WTC11 (cell line): ENCODE results near the gene RNF4. TPM values are rescaled to one million over a fixed set of nuclear protein-coding genes. Genes with fewer than 3 reads are reported as not detected.
A peak's percentile ranks its signal among the peaks of the same experiment; 100 is the strongest.

Experiments
- ATAC-seq: fragments of 200-7000 bp; cut with Tn5 transposase; 2 replicates; pipeline ENCODE4 v1.10.0; 2021; ENCODE audit warnings: mild to moderate bottlenecking, moderate library complexity
- CTCF ChIA-PET: fragments of 300-600 bp; sonication (Branson Sonifier 250); formaldehyde crosslinking; loops from one replicate; lab custom pipeline; 2021; ENCODE audit warnings: antibody characterized with exemption; lab: Charles Lee
- POLR2A ChIA-PET: fragments of 350-600 bp; sonication (Branson Sonifier 250); formaldehyde crosslinking; loops from one replicate; lab custom pipeline; 2021; ENCODE audit warnings: antibody characterized with exemption; lab: Charles Lee
- DNase-seq: peaks from one replicate; pipeline ENCODE4 v3.0.0; 2021; ENCODE audit warnings: low spot score
- H3K27ac Mint-ChIP-seq: 2 replicates; pipeline ENCODE4 v1.8.0; 2021; ENCODE audit warnings: mixed read lengths
- H3K27me3 Mint-ChIP-seq: 2 replicates; pipeline ENCODE4 v1.8.0; 2021; ENCODE audit warnings: low read depth, mild to moderate bottlenecking, moderate library complexity, mixed read lengths
- H3K36me3 Mint-ChIP-seq: 2 replicates; pipeline ENCODE4 v1.8.0; 2021; ENCODE audit warnings: mixed read lengths
- H3K4me1 Mint-ChIP-seq: 2 replicates; pipeline ENCODE4 v1.8.0; 2022; ENCODE audit warnings: mixed read lengths
- H3K4me3 Mint-ChIP-seq: 2 replicates; pipeline ENCODE4 v1.8.0; 2021; ENCODE audit warnings: mild to moderate bottlenecking, moderate library complexity, mixed read lengths
- H3K9me3 Mint-ChIP-seq: 2 replicates; pipeline ENCODE4 v1.8.0; 2021; ENCODE audit warnings: mixed read lengths
- CREM ChIP-seq: sonication (generic); formaldehyde crosslinking; IDR thresholded peaks from 2 replicates; pipeline ENCODE4 v1.8.1; 2022; ENCODE audit warnings: mild to moderate bottlenecking, missing genetic modification reagents, moderate library complexity
- FOXK1 ChIP-seq: sonication (generic); formaldehyde crosslinking; IDR thresholded peaks from 2 replicates; pipeline ENCODE4 v1.8.0; 2022; ENCODE audit warnings: mild to moderate bottlenecking, moderate library complexity, missing genetic modification reagents
- GRHL2 ChIP-seq: fragments of 250-450 bp; sonication (Bioruptor Pico); IDR thresholded peaks from 2 replicates; pipeline ENCODE4 v1.8.0; 2022; ENCODE audit warnings: mild to moderate bottlenecking, moderate library complexity; ENCODE audit not compliant: insufficient replicate concordance, severe bottlenecking
- GTF2I ChIP-seq: fragments of 250-450 bp; sonication (Bioruptor Pico); conservative IDR thresholded peaks from 2 replicates; pipeline ENCODE4 v1.4.0; 2021; ENCODE audit warnings: mild to moderate bottlenecking
- HMGXB4 ChIP-seq: sonication (generic); formaldehyde crosslinking; IDR thresholded peaks from 2 replicates; pipeline ENCODE4 v1.8.1; 2023; ENCODE audit warnings: mild to moderate bottlenecking, moderate library complexity, missing genetic modification reagents
- IRF2 ChIP-seq: sonication (generic); formaldehyde crosslinking; IDR thresholded peaks from 2 replicates; pipeline ENCODE4 v1.8.0; 2022; ENCODE audit warnings: low read depth, missing genetic modification reagents, borderline replicate concordance
- NFATC4 ChIP-seq: fragments of 250-450 bp; sonication (Bioruptor Pico); IDR thresholded peaks from 2 replicates; pipeline ENCODE4 v1.9.0; 2021; ENCODE audit warnings: mild to moderate bottlenecking
- TEAD1 ChIP-seq: sonication (generic); formaldehyde crosslinking; IDR thresholded peaks from 2 replicates; pipeline ENCODE4 v1.8.0; 2022; ENCODE audit warnings: mild to moderate bottlenecking, missing genetic modification reagents
- ZNF219 ChIP-seq: sonication (generic); formaldehyde crosslinking; IDR thresholded peaks from 2 replicates; pipeline ENCODE4 v1.8.0; 2023; ENCODE audit warnings: missing genetic modification reagents, mild to moderate bottlenecking, borderline replicate concordance
- ZNF423 ChIP-seq: fragments of 250-450 bp; sonication (Bioruptor Pico); IDR thresholded peaks from 2 replicates; pipeline ENCODE4 v2.1.2; 2022; ENCODE audit warnings: mild to moderate bottlenecking, moderate library complexity
- total RNA-seq: library from RNA; stranded (reverse); gene quantifications from 3 replicates; pipeline ENCODE4 v1.2.3, GENCODE V29; 2021
- TF ChIP-seq, protein P1 (sequence below): sonication (generic); formaldehyde crosslinking; IDR thresholded peaks from 2 replicates; pipeline ENCODE4 v1.8.1; 2023; ENCODE audit warnings: mild to moderate bottlenecking, missing genetic modification reagents
- TF ChIP-seq, protein P2 (sequence below): fragments of 200-600 bp; IDR thresholded peaks from 2 replicates; pipeline ENCODE4 v1.8.0; 2022; ENCODE audit warnings: antibody characterized with exemption

The RNF4 gene
- total RNA-seq, 1 experiment from 2014 or later: 87.3 TPM

GRCh38 chr4:2436761-2437474, 32.0 kb upstream of the RNF4 start:
- Mint-ChIP-seq H3K27me3 (no peaks in the 10 kb centered on the region), H3K4me1 (no peaks in the 10 kb centered on the region; the same call in 1 of the 2 replicates), H3K9me3 (peaks cover 2% of the 10 kb centered on the region), H3K4me3 (no peak overlapping the region), H3K36me3 (no peaks in the 10 kb centered on the region), H3K27ac (no peak overlapping the region)
- ATAC-seq (no peak), DNase-seq (no peak)
- ChIA-PET CTCF (interaction anchor here (0.6 to 4.5 kb wide), 13 partner anchors 10 to 216 kb away, joined by 3 to 21 read pairs (median 3); partner anchors contain the start of genes CFAP99, RNF4 and ZFYVE28), POLR2A (no interaction called here)
- no peak for TF ChIP-seq TEAD1
- TF ChIP-seq ZNF423 (CRISPR knock-in tag): no peak
- TF ChIP-seq, protein P1, sequence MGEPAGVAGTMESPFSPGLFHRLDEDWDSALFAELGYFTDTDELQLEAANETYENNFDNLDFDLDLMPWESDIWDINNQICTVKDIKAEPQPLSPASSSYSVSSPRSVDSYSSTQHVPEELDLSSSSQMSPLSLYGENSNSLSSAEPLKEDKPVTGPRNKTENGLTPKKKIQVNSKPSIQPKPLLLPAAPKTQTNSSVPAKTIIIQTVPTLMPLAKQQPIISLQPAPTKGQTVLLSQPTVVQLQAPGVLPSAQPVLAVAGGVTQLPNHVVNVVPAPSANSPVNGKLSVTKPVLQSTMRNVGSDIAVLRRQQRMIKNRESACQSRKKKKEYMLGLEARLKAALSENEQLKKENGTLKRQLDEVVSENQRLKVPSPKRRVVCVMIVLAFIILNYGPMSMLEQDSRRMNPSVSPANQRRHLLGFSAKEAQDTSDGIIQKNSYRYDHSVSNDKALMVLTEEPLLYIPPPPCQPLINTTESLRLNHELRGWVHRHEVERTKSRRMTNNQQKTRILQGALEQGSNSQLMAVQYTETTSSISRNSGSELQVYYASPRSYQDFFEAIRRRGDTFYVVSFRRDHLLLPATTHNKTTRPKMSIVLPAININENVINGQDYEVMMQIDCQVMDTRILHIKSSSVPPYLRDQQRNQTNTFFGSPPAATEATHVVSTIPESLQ (CRISPR knock-in tag): no peak
- TF ChIP-seq CREM: no peak

- no peaks in the 10 kb centered on the region for H3K36me3 Mint-ChIP-seq
- TF ChIP-seq GRHL2 (CRISPR knock-in tag): no peak
- TF ChIP-seq, all 79 proteins: peak for 0
- Mint-ChIP-seq H3K27ac (no peak overlapping the region), H3K4me1 (no peaks in the 10 kb centered on the region; the same call in 1 of the 2 replicates), H3K9me3 (no peaks in the 10 kb centered on the region), H3K27me3 (no peaks in the 10 kb centered on the region), H3K4me3 (no peak overlapping the region)
- ChIA-PET CTCF (interaction anchor here (1.0 to 4.5 kb wide), 5 partner anchors 23 to 217 kb away, joined by 3 to 21 read pairs (median 4); no protein-coding TSS in a partner anchor), POLR2A (no interaction called here)
- ATAC-seq: no peak
- DNase-seq: no peak
These were observed 31.3 kb upstream of the RNF4 start for GRCh38 chr4:2437475-2438215.

- no peaks in the 10 kb centered on the region for H3K27me3 Mint-ChIP-seq
- no peaks in the 10 kb centered on the region; the same call in 1 of the 2 replicates for H3K4me1 Mint-ChIP-seq
- H3K27ac Mint-ChIP-seq: no peak overlapping the region
- CTCF ChIA-PET: interaction anchor here (0.6 to 4.5 kb wide), 2 partner anchors 47 to 219 kb away, joined by 3 to 21 read pairs; no protein-coding TSS in a partner anchor
- ATAC-seq (no peak), DNase-seq (no peak)
- no peak for TF ChIP-seq FOXK1 (CRISPR knock-in tag)
- TF ChIP-seq NFATC4 (CRISPR knock-in tag): no peak
- no peak for TF ChIP-seq GTF2I (CRISPR knock-in tag)
- no peak overlapping the region for H3K4me3 Mint-ChIP-seq
- POLR2A ChIA-PET: no interaction called here
- H3K9me3 Mint-ChIP-seq: no peaks in the 10 kb centered on the region
- H3K36me3 Mint-ChIP-seq: no peaks in the 10 kb centered on the region
These were observed 29.8 kb upstream of the RNF4 start for GRCh38 chr4:2438822-2439718.

DNA sequence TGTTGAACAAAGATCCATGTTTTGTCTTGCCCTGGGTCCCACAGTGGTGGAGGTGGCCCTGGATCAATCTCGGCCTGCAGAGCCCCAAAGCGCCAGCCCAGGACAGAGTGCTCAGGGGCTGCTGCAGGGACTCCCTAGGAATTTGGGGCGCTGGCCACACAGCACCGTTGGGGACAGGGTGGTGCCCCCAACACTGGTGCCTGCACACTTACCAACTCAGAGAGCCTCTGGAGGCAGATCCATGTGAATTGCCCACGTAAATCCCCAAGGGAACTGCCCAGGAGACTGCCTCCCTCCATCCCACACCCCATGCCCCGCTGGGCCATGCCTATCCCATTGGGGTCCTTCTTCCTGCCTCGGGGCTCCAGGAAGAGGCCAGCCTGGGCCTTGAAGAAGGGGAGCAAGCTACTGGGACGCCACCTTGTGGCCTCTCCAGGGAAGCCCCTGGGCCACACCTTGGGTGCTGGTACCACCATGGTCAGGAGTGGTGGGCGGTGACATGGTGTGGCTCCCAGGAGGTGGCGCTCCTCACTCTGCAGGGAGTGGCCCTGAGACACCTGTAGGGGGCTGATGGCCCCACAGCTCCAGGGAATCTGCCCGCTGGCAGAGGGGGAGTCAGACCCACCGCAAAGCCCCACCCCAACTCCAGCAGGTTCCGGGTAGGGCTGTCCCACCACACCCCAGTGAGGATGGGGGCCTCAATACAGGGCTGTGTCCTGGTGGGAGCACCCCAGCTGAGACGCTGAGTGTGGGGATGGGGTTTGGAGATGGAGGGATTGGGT, 27.3 kb upstream of the RNF4 start:
- CTCF ChIA-PET: interaction anchor here (0.5 to 3.4 kb wide), 51 partner anchors 9 to 522 kb away, joined by 3 to 44 read pairs (median 5); partner anchors contain the start of genes CFAP99, FAM193A, GRK4 and HAUS3
- no peak overlapping the region for H3K27ac Mint-ChIP-seq
- POLR2A ChIA-PET: interaction anchor here (0.9 kb wide), 1 partner anchor 40 kb away, joined by 3 read pairs; no protein-coding TSS in a partner anchor
- ATAC-seq: peak; percentile 94
- peak; percentile 95 for DNase-seq
- H3K36me3 Mint-ChIP-seq: no peaks in the 10 kb centered on the region
- H3K4me3 Mint-ChIP-seq: no peak overlapping the region
- H3K27me3 Mint-ChIP-seq: no peaks in the 10 kb centered on the region; the same call in 1 of the 2 replicates
- no peaks in the 10 kb centered on the region for H3K9me3 Mint-ChIP-seq
- peaks cover 2% of the 10 kb centered on the region; the same call in 1 of the 2 replicates for H3K4me1 Mint-ChIP-seq
- TF ChIP-seq HMGXB4 (CRISPR knock-in tag) (peak; percentile 79), ZNF219 (CRISPR knock-in tag) (no peak), IRF2 (CRISPR knock-in tag) (no peak), CREM (no peak)
- TF ChIP-seq, protein P2, sequence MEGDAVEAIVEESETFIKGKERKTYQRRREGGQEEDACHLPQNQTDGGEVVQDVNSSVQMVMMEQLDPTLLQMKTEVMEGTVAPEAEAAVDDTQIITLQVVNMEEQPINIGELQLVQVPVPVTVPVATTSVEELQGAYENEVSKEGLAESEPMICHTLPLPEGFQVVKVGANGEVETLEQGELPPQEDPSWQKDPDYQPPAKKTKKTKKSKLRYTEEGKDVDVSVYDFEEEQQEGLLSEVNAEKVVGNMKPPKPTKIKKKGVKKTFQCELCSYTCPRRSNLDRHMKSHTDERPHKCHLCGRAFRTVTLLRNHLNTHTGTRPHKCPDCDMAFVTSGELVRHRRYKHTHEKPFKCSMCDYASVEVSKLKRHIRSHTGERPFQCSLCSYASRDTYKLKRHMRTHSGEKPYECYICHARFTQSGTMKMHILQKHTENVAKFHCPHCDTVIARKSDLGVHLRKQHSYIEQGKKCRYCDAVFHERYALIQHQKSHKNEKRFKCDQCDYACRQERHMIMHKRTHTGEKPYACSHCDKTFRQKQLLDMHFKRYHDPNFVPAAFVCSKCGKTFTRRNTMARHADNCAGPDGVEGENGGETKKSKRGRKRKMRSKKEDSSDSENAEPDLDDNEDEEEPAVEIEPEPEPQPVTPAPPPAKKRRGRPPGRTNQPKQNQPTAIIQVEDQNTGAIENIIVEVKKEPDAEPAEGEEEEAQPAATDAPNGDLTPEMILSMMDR: peak; percentile 73
